ENCODE results near the gene BICRAL.
A peak's percentile ranks its signal among the peaks of the same experiment; 100 is the strongest.

Gene BICRAL

GRCh38 chr6:42764911-42765648 lies 16.8 kb upstream of the BICRAL start:
- no peak for DNase-seq

GRCh38 chr6:42766163-42766670 lies 15.6 kb upstream of the BICRAL start:
- no peak for DNase-seq

- DNase-seq = no peak
Measured at GRCh38 chr6:42769051-42769450, 12.8 kb upstream of the BICRAL start.

GRCh38 chr6:42769836-42770235 lies 12.0 kb upstream of the BICRAL start:
- DNase-seq = no peak

- peak; percentile 39 for DNase-seq
Measured at GRCh38 chr6:42771741-42772100, 10.1 kb upstream of the BICRAL start.

- DNase-seq = peak; percentile 17
Measured at GRCh38 chr6:42774201-42774600, 7.7 kb upstream of the BICRAL start.

- DNase-seq = peak; percentile 6
Measured at GRCh38 chr6:42774821-42775487, 6.9 kb upstream of the BICRAL start.

GRCh38 chr6:42777126-42777822 lies 4.6 kb upstream of the BICRAL start:
- no peak for DNase-seq

GRCh38 chr6:42778122-42778521 lies 3.7 kb upstream of the BICRAL start:
- no peak for DNase-seq

GRCh38 chr6:42779521-42779920 lies 2.3 kb upstream of the BICRAL start:
- no peak for DNase-seq

- DNase-seq = no peak
Measured at GRCh38 chr6:42781546-42781795, 381 bp upstream of the BICRAL start.

GRCh38 chr6:42782689-42783176 lies 881 bp downstream of the BICRAL start:
- peak; percentile 64 for DNase-seq

- peak; percentile 71 for DNase-seq
Measured at GRCh38 chr6:42783177-42783875, 1.5 kb downstream of the BICRAL start.

GRCh38 chr6:42783876-42784642 lies 2.2 kb downstream of the BICRAL start:
- no peak for DNase-seq

GRCh38 chr6:42784717-42785498 lies 3.1 kb downstream of the BICRAL start:
- no peak for DNase-seq

- DNase-seq = no peak
Measured at GRCh38 chr6:42786525-42786985, 4.7 kb downstream of the BICRAL start.

- DNase-seq = no peak
Measured at GRCh38 chr6:42787063-42787472, 5.2 kb downstream of the BICRAL start.

GRCh38 chr6:42788671-42789070 lies 6.8 kb downstream of the BICRAL start:
- no peak for DNase-seq

- DNase-seq = no peak
Measured at GRCh38 chr6:42790549-42791181, 8.8 kb downstream of the BICRAL start.

- no peak for DNase-seq
Measured at GRCh38 chr6:42791706-42792320, 10.0 kb downstream of the BICRAL start.
